H1 (cell line): Measurements from ENCODE around the gene OXLD1. TPM values are rescaled to one million over a fixed set of nuclear protein-coding genes. Genes with fewer than 3 reads are reported as not detected.

ENCODE experiments used
- CTCF ChIA-PET: fragments of 300-600 bp; sonication (Branson Sonifier 250); formaldehyde crosslinking; loops from one replicate; lab custom pipeline; 2021; ENCODE audit not compliant: partially characterized antibody; lab: Charles Lee
- POLR2A ChIA-PET: fragments of 300-600 bp; sonication (Branson Sonifier 250); formaldehyde crosslinking; loops from one replicate; lab custom pipeline; 2021; ENCODE audit warnings: inconsistent platforms; ENCODE audit not compliant: partially characterized antibody; lab: Charles Lee
- DNase-seq, 2 experiments: peaks; one replicate each; pipeline versions ENCODE4 v3.0.0 to v3.0.0-alpha.2; 2010 to 2022; ENCODE audit warnings: low spot score in 2 of 2, low read depth in 1 of 2, mixed read lengths in 1 of 2
- FAIRE-seq: peaks from 2 replicates; lab custom pipeline; 2011; peaks lifted over from hg19 to GRCh38; lab: Jason Lieb, UNC
- H2AFZ ChIP-seq: 2 replicates; pipeline ENCODE4 v1.8.1; 2012; ENCODE audit warnings: low read length, inconsistent platforms
- H2AK5ac ChIP-seq: 2 replicates; pipeline ENCODE4 v1.6.1; 2013; ENCODE audit warnings: low read depth, low read length
- H2BK120ac ChIP-seq: replicated peaks from 2 replicates; pipeline ENCODE3; 2013; ENCODE audit warnings: low read depth, low read length, inconsistent platforms
- H2BK12ac ChIP-seq: 2 replicates; pipeline ENCODE4 v1.6.1; 2013; ENCODE audit warnings: low read depth, low read length
- H2BK15ac ChIP-seq: 2 replicates; pipeline ENCODE4 v1.6.1; 2013; ENCODE audit warnings: low read length
- H2BK20ac ChIP-seq: 2 replicates; pipeline ENCODE4 v1.6.1; 2013; ENCODE audit warnings: low read length
- H2BK5ac ChIP-seq: 2 replicates; pipeline ENCODE4 v1.6.1; 2013; ENCODE audit warnings: low read depth, low read length
- H3K14ac ChIP-seq: 2 replicates; pipeline ENCODE4 v1.6.1; 2013; ENCODE audit warnings: inconsistent platforms; ENCODE audit not compliant: insufficient read length
- H3K18ac ChIP-seq: 2 replicates; pipeline ENCODE4 v1.6.1; 2013; ENCODE audit warnings: low read length; ENCODE audit errors: extremely low read depth
- H3K23ac ChIP-seq: 2 replicates; pipeline ENCODE4 v1.6.1; 2013; ENCODE audit warnings: inconsistent platforms; ENCODE audit not compliant: insufficient read length
- H3K23me2 ChIP-seq: 2 replicates; pipeline ENCODE4 v1.6.1; 2013; ENCODE audit warnings: low read depth, low read length
- H3K27ac ChIP-seq: 2 replicates; pipeline ENCODE4 v1.6.1; 2011; ENCODE audit warnings: low read depth, low read length, inconsistent platforms
- H3K27me3 ChIP-seq, 4 experiments: replicated peaks in 1 of 4; 1 replicate in 1 of 4; 2 replicates in 3 of 4; pipeline versions ENCODE4 v1.6.1 to v1.8.1; 2011 to 2013; ENCODE audit warnings: low read length in 3 of 4, mild to moderate bottlenecking in 3 of 4, inconsistent platforms in 2 of 4, mixed read lengths in 2 of 4, moderate library complexity in 1 of 4; ENCODE audit not compliant: control insufficient read depth in 3 of 4, insufficient read depth in 3 of 4; ENCODE audit errors: extremely low read depth in 1 of 4
- H3K36me3 ChIP-seq, 4 experiments: 2 replicates each; pipeline versions ENCODE4 v1.6.1 to v1.8.1; 2011 to 2013; ENCODE audit warnings: mild to moderate bottlenecking in 4 of 4, low read length in 3 of 4, moderate library complexity in 2 of 4, control low read depth in 1 of 4, inconsistent platforms in 1 of 4; ENCODE audit not compliant: insufficient read depth in 4 of 4, control insufficient read depth in 2 of 4
- H3K4ac ChIP-seq: replicated peaks from 2 replicates; pipeline ENCODE3; 2013; ENCODE audit warnings: low read length, low read depth, mixed read lengths, inconsistent platforms; ENCODE audit not compliant: insufficient read length
- H3K4me1 ChIP-seq, 4 experiments: replicated peaks in 1 of 4; 1 replicate in 1 of 4; 2 replicates in 3 of 4; pipeline versions ENCODE4 v1.6.1 to v1.8.1; 2011 to 2013; ENCODE audit warnings: low read length in 3 of 4, inconsistent platforms in 2 of 4, mixed read lengths in 1 of 4; ENCODE audit not compliant: insufficient read depth in 4 of 4, control insufficient read depth in 3 of 4
- H3K4me2 ChIP-seq, 2 experiments: 2 replicates each; pipeline versions ENCODE4 v1.6.1 to v1.8.1; 2011 to 2013; ENCODE audit warnings: low read depth in 2 of 2, low read length in 2 of 2, control low read depth in 1 of 2, inconsistent platforms in 1 of 2, mild to moderate bottlenecking in 1 of 2; ENCODE audit not compliant: insufficient read depth in 1 of 2
- H3K4me3 ChIP-seq, 4 experiments: fragments of 200-600, 300-600 bp in 1 of 4; sonication (generic), shearing (Covaris generic), sonication (Bioruptor Twin) in 1 of 4; 2 replicates each; pipeline versions ENCODE4 v1.5.1 to v1.8.1; 2011 to 2016; ENCODE audit warnings: low read length in 4 of 4, low read depth in 3 of 4, control low read depth in 2 of 4, inconsistent platforms in 2 of 4, mild to moderate bottlenecking in 2 of 4, mixed read lengths in 1 of 4, moderate library complexity in 1 of 4; ENCODE audit not compliant: insufficient read depth in 2 of 4; ENCODE audit errors: extremely low read depth in 1 of 4
- H3K56ac ChIP-seq: replicated peaks from 2 replicates; pipeline ENCODE3; 2013; ENCODE audit warnings: low read depth, mild to moderate bottlenecking, mixed read lengths, low read length, inconsistent platforms; ENCODE audit not compliant: insufficient read length
- H3K79me1 ChIP-seq: 2 replicates; pipeline ENCODE4 v1.6.1; 2013; ENCODE audit warnings: low read depth, low read length, control low read depth
- H3K79me2 ChIP-seq, 2 experiments: 2 replicates each; pipeline versions ENCODE4 v1.6.1 to v1.8.1; 2012 to 2013; ENCODE audit warnings: low read length in 2 of 2, mild to moderate bottlenecking in 2 of 2, inconsistent platforms in 1 of 2; ENCODE audit not compliant: insufficient read depth in 2 of 2, control insufficient read depth in 1 of 2
- H3K9ac ChIP-seq, 4 experiments: replicated peaks in 1 of 4; 1 replicate in 1 of 4; 2 replicates in 3 of 4; pipeline versions ENCODE4 v1.6.1 to v1.8.1; 2011 to 2013; ENCODE audit warnings: low read depth in 3 of 4, low read length in 3 of 4, control low read depth in 2 of 4, mild to moderate bottlenecking in 2 of 4, moderate library complexity in 2 of 4, inconsistent platforms in 1 of 4; ENCODE audit errors: extremely low read depth in 1 of 4
- H3K9me3 ChIP-seq, 2 experiments: 2 replicates each; pipeline versions ENCODE4 v1.6.1 to v1.8.1; 2012 to 2013; ENCODE audit warnings: mild to moderate bottlenecking in 2 of 2, moderate library complexity in 2 of 2, control low read depth in 1 of 2, inconsistent platforms in 1 of 2, low read depth in 1 of 2, low read length in 1 of 2, mixed read lengths in 1 of 2; ENCODE audit not compliant: insufficient read depth in 2 of 2
- H4K20me1 ChIP-seq, 2 experiments: replicated peaks in 1 of 2; 2 replicates each; pipeline versions ENCODE3 to v1.8.1; 2011 to 2013; ENCODE audit warnings: inconsistent platforms in 2 of 2, low read length in 2 of 2, mild to moderate bottlenecking in 1 of 2; ENCODE audit not compliant: insufficient read depth in 2 of 2, control insufficient read depth in 1 of 2
- H4K5ac ChIP-seq: 2 replicates; pipeline ENCODE4 v1.6.1; 2013; ENCODE audit warnings: low read length, low read depth, mixed read lengths, inconsistent platforms; ENCODE audit not compliant: insufficient read length
- H4K8ac ChIP-seq: 2 replicates; pipeline ENCODE4 v1.8.0; 2013; ENCODE audit warnings: mild to moderate bottlenecking, moderate library complexity, low read length, inconsistent platforms; ENCODE audit not compliant: insufficient read depth; ENCODE audit errors: extremely low read depth
- H4K91ac ChIP-seq: replicated peaks from 2 replicates; pipeline ENCODE3; 2013; ENCODE audit warnings: low read length, mixed read lengths, inconsistent platforms; ENCODE audit not compliant: insufficient read length
- ATF2 ChIP-seq: IDR thresholded peaks from 2 replicates; pipeline ENCODE4 v1.6.1; 2012; ENCODE audit warnings: low read length, inconsistent platforms
- WGBS, 2 experiments: shearing (Covaris generic) in 1 of 2; methylation state at CpG; one replicate each; pipeline versions ENCODE4 v1.1.6 to v1.1.7; 2013 to 2015; ENCODE audit warnings: low lambda C conversion rate in 2 of 2, mixed read lengths in 2 of 2, inconsistent platforms in 1 of 2, low coverage in 1 of 2, missing lambda C conversion rate in 1 of 2; ENCODE audit not compliant: insufficient replicate concordance in 2 of 2, insufficient coverage in 1 of 2, insufficient read length in 1 of 2; ENCODE audit errors: extremely low coverage in 1 of 2, missing lambda C conversion rate in 1 of 2; 5-methylcytosine and 5-hydroxymethylcytosine counted together
- polyA plus RNA-seq, 7 experiments: library from polyadenylated mRNA; depleted of rRNA in 3 of 7; stranded (reverse) in 5 of 7; unstranded in 2 of 7; fragments of >200 nt in 5 of 7; fragments of 200-250 nt in 2 of 7; gene quantifications; 1 replicate in 5 of 7; 2 replicates in 1 of 7; 4 replicates in 1 of 7; pipeline versions ENCODE4 v1.2.1 to v1.2.3, GENCODE V29; 2011 to 2013; ENCODE audit warnings: missing spikeins in 2 of 7, mixed read lengths in 2 of 7
- total RNA-seq: library from RNA; stranded (reverse); fragmentation: NEBNext Ultra II Directional; extraction: Animal tissue kit (Norgen Biotek cat#: 25700); gene quantifications from 2 replicates; pipeline ENCODE4 v1.2.1, GENCODE V29; 2021

The OXLD1 gene
- total and polyA plus RNA-seq, 2 of the 8 experiments (the other 6 are each of a cell fraction or from before 2014, with no cell fraction given) = 41.5 to 61.9 TPM

GRCh38 chr17:81615401-81615930 lies 50.9 kb downstream of the OXLD1 start:
- Histone ChIP-seq H3K79me1 (peaks cover 13% of the 10 kb centered on the region), H3K18ac (no peak overlapping the region), H2BK120ac (no peak overlapping the region), H3K14ac (no peak overlapping the region), H4K91ac (no peak overlapping the region), H3K56ac (no peak overlapping the region), H2BK5ac (no peak overlapping the region), H3K4me1 (no peaks in the 10 kb centered on the region), H3K9ac (no peak overlapping the region), H3K36me3 (peaks cover 14 to 45% (median 29%) of the 10 kb centered on the region in 4 experiments; a peak in 7 of 8 replicates), H4K20me1 (peaks cover 4 to 18% of the 10 kb centered on the region in 2 experiments), H4K8ac (no peak overlapping the region), H3K23me2 (no peaks in the 10 kb centered on the region), H3K4me3 (no peak overlapping the region), H2AFZ (no peak overlapping the region), H2BK15ac (no peak overlapping the region), H2BK12ac (no peak overlapping the region), H3K79me2 (peaks cover 4 to 32% of the 10 kb centered on the region in 2 experiments; a peak in 3 of 4 replicates), H3K23ac (no peak overlapping the region), H3K27ac (no peak overlapping the region), H3K4ac (no peak overlapping the region), H3K4me2 (no peak overlapping the region), H4K5ac (no peak overlapping the region), H3K27me3 (no peaks in the 10 kb centered on the region), H2BK20ac (no peak overlapping the region), H3K9me3 (no peaks in the 10 kb centered on the region; a peak in 1 of 4 replicates), H2AK5ac (no peak overlapping the region)
- FAIRE-seq (no peak), DNase-seq (no peak)
- POLR2A ChIA-PET = interaction anchor here (1.0 to 1.2 kb wide), 2 partner anchors 8 to 21 kb away, joined by 3 read pairs; no protein-coding TSS in a partner anchor
- 97% methylated on average over 4 of the region's 4 CpGs; no CpG with 5 or more reads in 1 of the 2 experiments for WGBS, 2 experiments
- CTCF ChIA-PET = interaction anchor here (0.7 to 3.2 kb wide), 6 partner anchors 12 to 939 kb away, joined by 3 to 22 read pairs (median 3); no protein-coding TSS in a partner anchor
- TF ChIP-seq ATF2 = no peak
